MCF 10A (cell line): Measurements from ENCODE around the gene GTF3C2. TPM values are rescaled to one million over a fixed set of nuclear protein-coding genes. Genes with fewer than 3 reads are reported as not detected.
A peak's percentile ranks its signal among the peaks of the same experiment; 100 is the strongest.

Experiments used
- BruUV-seq: library from RNA; stranded (reverse); fragments of 400-500 nt; replicated peaks from 2 replicates; lab custom pipeline; 2021; lab: Mats Ljungman, UMichigan
- CTCF ChIA-PET: fragments of 300-600 bp; sonication (Branson Sonifier 250); formaldehyde crosslinking; extraction: SDS; loops from one replicate; lab custom pipeline; 2021; ENCODE audit warnings: antibody characterized with exemption, inconsistent platforms; lab: Yijun Ruan, JAX
- POLR2A ChIA-PET: fragments of 300-600, 350-650 bp; sonication (Branson Sonifier 250); formaldehyde crosslinking; extraction: SDS; loops from one replicate; lab custom pipeline; 2020; ENCODE audit warnings: antibody characterized with exemption, inconsistent platforms; lab: Yijun Ruan, JAX
- DNase-seq: peaks from one replicate; pipeline ENCODE4 v3.0.0-alpha.2; 2018; ENCODE audit not compliant: unreplicated experiment
- H3K27ac Mint-ChIP-seq: one replicate; pipeline ENCODE4 v1.8.0; 2022; ENCODE audit warnings: mild to moderate bottlenecking, low read depth, mixed read lengths; ENCODE audit not compliant: unreplicated experiment
- H3K27me3 Mint-ChIP-seq: one replicate; pipeline ENCODE4 v1.8.0; 2022; ENCODE audit warnings: mixed read lengths; ENCODE audit not compliant: insufficient read depth, unreplicated experiment
- H3K36me3 Mint-ChIP-seq: one replicate; pipeline ENCODE4 v1.8.0; 2022; ENCODE audit warnings: mild to moderate bottlenecking, moderate library complexity, mixed read lengths; ENCODE audit not compliant: insufficient read depth, unreplicated experiment
- H3K4me1 Mint-ChIP-seq: one replicate; pipeline ENCODE4 v1.8.0; 2022; ENCODE audit warnings: mixed read lengths; ENCODE audit not compliant: insufficient read depth, unreplicated experiment
- H3K4me3 Mint-ChIP-seq: one replicate; pipeline ENCODE4 v1.8.0; 2022; ENCODE audit warnings: mild to moderate bottlenecking, moderate library complexity, mixed read lengths; ENCODE audit not compliant: unreplicated experiment
- H3K9me3 Mint-ChIP-seq: one replicate; pipeline ENCODE4 v1.8.0; 2022; ENCODE audit warnings: mixed read lengths; ENCODE audit not compliant: unreplicated experiment
- intact Hi-C: fragments of 100-400 bp; cut with micrococcal nuclease; formaldehyde crosslinking; loops from 2 replicates; pipeline ENCODE4 v1.14.1; 2022
- total RNA-seq: library from RNA; stranded (reverse); gene quantifications from 2 replicates; pipeline ENCODE4 v1.2.3, GENCODE V29; 2022
- TF ChIP-seq, protein P1 (sequence below): fragments of 200-600 bp; IDR thresholded peaks from one replicate; pipeline ENCODE4 v1.8.0; 2022; ENCODE audit warnings: antibody characterized with exemption, mild to moderate bottlenecking; ENCODE audit not compliant: unreplicated experiment

GTF3C2 gene
- total RNA-seq, 1 experiment from 2014 or later: 47.8 TPM

- ChIA-PET CTCF (interaction anchor here (0.6 kb wide), 1 partner anchor 411 kb away, joined by 3 read pairs; no protein-coding TSS in a partner anchor), POLR2A (interaction anchor here (0.6 to 7.8 kb wide), 8 partner anchors 7 to 267 kb away, joined by 3 to 148 read pairs (median 14); partner anchors contain the start of genes GTF3C2, MPV17, NRBP1 and PPM1G)
- no peaks in the 10 kb centered on the region for H3K9me3 Mint-ChIP-seq
- no peaks in the 10 kb centered on the region for H3K27me3 Mint-ChIP-seq
- no peak overlapping the region for H3K27ac Mint-ChIP-seq
- intact Hi-C loops: no loop called here
- no TSS peak for BruUV-seq
- DNase-seq: no peak
- H3K4me3 Mint-ChIP-seq: no peak overlapping the region
- TF ChIP-seq, protein P1, sequence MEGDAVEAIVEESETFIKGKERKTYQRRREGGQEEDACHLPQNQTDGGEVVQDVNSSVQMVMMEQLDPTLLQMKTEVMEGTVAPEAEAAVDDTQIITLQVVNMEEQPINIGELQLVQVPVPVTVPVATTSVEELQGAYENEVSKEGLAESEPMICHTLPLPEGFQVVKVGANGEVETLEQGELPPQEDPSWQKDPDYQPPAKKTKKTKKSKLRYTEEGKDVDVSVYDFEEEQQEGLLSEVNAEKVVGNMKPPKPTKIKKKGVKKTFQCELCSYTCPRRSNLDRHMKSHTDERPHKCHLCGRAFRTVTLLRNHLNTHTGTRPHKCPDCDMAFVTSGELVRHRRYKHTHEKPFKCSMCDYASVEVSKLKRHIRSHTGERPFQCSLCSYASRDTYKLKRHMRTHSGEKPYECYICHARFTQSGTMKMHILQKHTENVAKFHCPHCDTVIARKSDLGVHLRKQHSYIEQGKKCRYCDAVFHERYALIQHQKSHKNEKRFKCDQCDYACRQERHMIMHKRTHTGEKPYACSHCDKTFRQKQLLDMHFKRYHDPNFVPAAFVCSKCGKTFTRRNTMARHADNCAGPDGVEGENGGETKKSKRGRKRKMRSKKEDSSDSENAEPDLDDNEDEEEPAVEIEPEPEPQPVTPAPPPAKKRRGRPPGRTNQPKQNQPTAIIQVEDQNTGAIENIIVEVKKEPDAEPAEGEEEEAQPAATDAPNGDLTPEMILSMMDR: no peak
- peaks cover 21% of the 10 kb centered on the region for H3K4me1 Mint-ChIP-seq
- H3K36me3 Mint-ChIP-seq: peaks cover 68% of the 10 kb centered on the region
These were observed 16.4 kb upstream of the GTF3C2 start for GRCh38 chr2:27372937-27373336.

- H3K4me3 Mint-ChIP-seq: peak overlapping the region; percentile 86
- DNase-seq: peak; percentile 33
- H3K27ac Mint-ChIP-seq: peak overlapping the region; percentile 81
- peaks cover 21% of the 10 kb centered on the region for H3K4me1 Mint-ChIP-seq
- no TSS peak for BruUV-seq
- TF ChIP-seq, protein P1: no peak
- peaks cover 64% of the 10 kb centered on the region for H3K36me3 Mint-ChIP-seq
- ChIA-PET CTCF (interaction anchor here (0.5 to 5.7 kb wide), 5 partner anchors 8 to 60 kb away, joined by 3 to 47 read pairs (median 4); partner anchors contain the start of genes GTF3C2, MPV17 and ZNF513), POLR2A (interaction anchor here (0.6 to 7.8 kb wide), 20 partner anchors 8 to 308 kb away, joined by 3 to 148 read pairs (median 4); partner anchors contain the start of genes ATRAID, CCDC121, GPN1 and GTF3C2)
- no peaks in the 10 kb centered on the region for H3K9me3 Mint-ChIP-seq
- intact Hi-C loops: loop anchor here (1.0 kb wide), 3 partner anchors 9 to 50 kb away; partner anchors contain the start of gene ZNF513
- H3K27me3 Mint-ChIP-seq: no peaks in the 10 kb centered on the region
These were observed 14.5 kb upstream of the GTF3C2 start for GRCh38 chr2:27370816-27371620.

GRCh38 chr2:27370026-27370815 lies 13.7 kb upstream of the GTF3C2 start, which contains the start of the genes EIF2B4 and SNX17:
Gene EIF2B4, minus strand, starts transcription at chr2:27370338. Its CDS starts 24 bp downstream, at chr2:27370314.
Gene SNX17, plus strand, starts transcription at chr2:27370616. Its CDS starts 128 bp downstream, at chr2:27370744.
- peak; percentile 99 for DNase-seq
- Mint-ChIP-seq H3K36me3 (peaks cover 64% of the 10 kb centered on the region), H3K9me3 (no peaks in the 10 kb centered on the region), H3K27me3 (no peaks in the 10 kb centered on the region), H3K27ac (peak within 1 kb of the TSS; percentile 81), H3K4me3 (peak within 1 kb of the TSS; percentile 86), H3K4me1 (peaks cover 21% of the 10 kb centered on the region)
- POLR2A ChIA-PET: interaction anchor here (0.6 to 7.8 kb wide), 25 partner anchors 9 to 1076 kb away, joined by 3 to 148 read pairs (median 5); partner anchors contain the start of genes CCDC121, GPN1, GTF3C2 and KHK
- BruUV-seq: no TSS peak
- CTCF ChIA-PET: interaction anchor here (0.6 to 5.7 kb wide), 14 partner anchors 10 to 940 kb away, joined by 3 to 47 read pairs (median 4); partner anchors contain the start of genes GTF3C2 and MPV17
- TF ChIP-seq, protein P1: peak; percentile 69
- intact Hi-C loops: loop anchor here (1.0 kb wide), 3 partner anchors 10 to 49 kb away; partner anchors contain the start of gene ZNF513
